A549 (cell line): ENCODE data around the gene RELN. TPM values are rescaled to one million over a fixed set of nuclear protein-coding genes. Genes with fewer than 3 reads are reported as not detected.

ENCODE experiments used
- ATAC-seq, 2 experiments: fragments of 200-7000 bp in 1 of 2; fragments of >200 bp in 1 of 2; cut with Nextera tagmentation in 1 of 2; cut with Tn5 transposase in 1 of 2; 3 replicates each; pipeline versions ENCODE4 v1.8.0 to v1.9.1; 2018 to 2020; ENCODE audit warnings: mild to moderate bottlenecking in 1 of 2, moderate library complexity in 1 of 2
- CTCF ChIA-PET: fragments of 300-600 bp; sonication (Branson Sonifier 250); formaldehyde crosslinking; extraction: SDS; loops from one replicate; lab custom pipeline; 2021; ENCODE audit warnings: antibody characterized with exemption, inconsistent platforms; lab: Yijun Ruan, JAX
- POLR2A ChIA-PET: fragments of 350-600 bp; formaldehyde crosslinking; extraction: SDS; loops from one replicate; lab custom pipeline; 2021; ENCODE audit warnings: antibody characterized with exemption, inconsistent platforms; lab: Yijun Ruan, JAX
- DNase-seq, 2 experiments: peaks; one replicate each; pipeline versions ENCODE4 v3.0.0 to v3.0.0-alpha.2; 2011 to 2016; ENCODE audit warnings: low read depth in 1 of 2, low spot score in 1 of 2
- FAIRE-seq: peaks from 2 replicates; lab custom pipeline; 2011; peaks lifted over from hg19 to GRCh38; lab: Jason Lieb, UNC
- H3K27ac ChIP-seq, 2 experiments: fragments of >200 bp; sonication (Bioruptor Twin); formaldehyde crosslinking; 3 replicates each; pipeline ENCODE4 v1.5.1; 2016 to 2017
- H3K4me1 ChIP-seq: fragments of >200 bp; sonication (Bioruptor Twin); formaldehyde crosslinking; 3 replicates; pipeline ENCODE4 v1.6.1; 2016
- H3K4me2 ChIP-seq: fragments of >200 bp; sonication (Bioruptor Twin); formaldehyde crosslinking; 3 replicates; pipeline ENCODE4 v1.6.1; 2016
- H3K4me3 ChIP-seq: fragments of >200 bp; sonication (Bioruptor Twin); formaldehyde crosslinking; 3 replicates; pipeline ENCODE4 v1.5.1; 2016
- H3K9me3 ChIP-seq: fragments of >200 bp; sonication (Bioruptor Twin); formaldehyde crosslinking; 3 replicates; pipeline ENCODE4 v1.6.1; 2016
- BCL3 ChIP-seq: fragments of >200 bp; sonication (Bioruptor Twin); formaldehyde crosslinking; IDR thresholded peaks from 3 replicates; pipeline ENCODE4 v1.6.1; 2016
- BHLHE40 ChIP-seq: IDR thresholded peaks from 2 replicates; pipeline ENCODE4 v1.6.1; 2012; ENCODE audit warnings: low read depth, low read length, inconsistent platforms
- CBX2 ChIP-seq: fragments of 200-600 bp; sonication (generic); IDR thresholded peaks from 2 replicates; pipeline ENCODE4 v1.6.1; 2016; ENCODE audit warnings: low read depth, mild to moderate bottlenecking, borderline replicate concordance
- CBX8 ChIP-seq: fragments of 200-600 bp; sonication (generic); IDR thresholded peaks from 2 replicates; pipeline ENCODE4 v1.6.1; 2016
- CEBPB ChIP-seq, 2 experiments: fragments of >200 bp in 1 of 2; sonication (Bioruptor Twin) in 1 of 2; formaldehyde crosslinking in 1 of 2; IDR thresholded peaks; 2 replicates each; pipeline ENCODE4 v1.6.1; 2012 to 2016
- E2F6 ChIP-seq: IDR thresholded peaks from 2 replicates; pipeline ENCODE4 v1.6.1; 2012; ENCODE audit warnings: low read depth, borderline replicate concordance
- EHMT2 ChIP-seq: fragments of 200-600 bp; sonication (generic); IDR thresholded peaks from 2 replicates; pipeline ENCODE4 v1.6.1; 2016; ENCODE audit warnings: antibody characterized with exemption, low read depth, mild to moderate bottlenecking, moderate library complexity
- EP300 ChIP-seq, 2 experiments: fragments of >200 bp; sonication (Bioruptor Twin); formaldehyde crosslinking; IDR thresholded peaks; 2 replicates in 1 of 2; 3 replicates in 1 of 2; pipeline ENCODE4 v1.6.1; 2016 to 2017
- HES2 ChIP-seq: fragments of >200 bp; sonication (Bioruptor Twin); formaldehyde crosslinking; IDR thresholded peaks from 2 replicates; pipeline ENCODE4 v1.6.1; 2016
- HOXA7 ChIP-seq: fragments of 250-450 bp; sonication (Bioruptor Pico); IDR thresholded peaks from 2 replicates; pipeline ENCODE4 v1.5.0; 2020; ENCODE audit warnings: mild to moderate bottlenecking, moderate library complexity
- HOXB13 ChIP-seq: fragments of 250-450 bp; sonication (Bioruptor Pico); IDR thresholded peaks from 2 replicates; pipeline ENCODE4 v1.5.0; 2020; ENCODE audit warnings: low read depth, mild to moderate bottlenecking, moderate library complexity
- HOXB5 ChIP-seq: fragments of 250-450 bp; sonication (Bioruptor Pico); IDR thresholded peaks from 2 replicates; pipeline ENCODE4 v1.5.0; 2020; ENCODE audit warnings: mild to moderate bottlenecking, moderate library complexity
- JUNB ChIP-seq: fragments of >200 bp; sonication (Bioruptor Twin); formaldehyde crosslinking; IDR thresholded peaks from 2 replicates; pipeline ENCODE4 v1.6.1; 2016
- KDM5A ChIP-seq: fragments of 200-600 bp; sonication (generic); IDR thresholded peaks from 2 replicates; pipeline ENCODE4 v1.6.1; 2016; ENCODE audit warnings: antibody characterized with exemption, mild to moderate bottlenecking
- MAX ChIP-seq: IDR thresholded peaks from 2 replicates; pipeline ENCODE4 v1.6.1; 2012
- MYC ChIP-seq: IDR thresholded peaks from 2 replicates; pipeline ENCODE4 v1.6.1; 2012; ENCODE audit warnings: mild to moderate bottlenecking, inconsistent platforms, low read length, improper control_type of control experiment, borderline replicate concordance
- NPAS2 ChIP-seq: fragments of 250-450 bp; sonication (Bioruptor Pico); IDR thresholded peaks from 2 replicates; pipeline ENCODE4 v1.8.0; 2022; ENCODE audit warnings: mild to moderate bottlenecking, moderate library complexity, borderline replicate concordance
- PHF8 ChIP-seq: fragments of 200-600 bp; sonication (generic); IDR thresholded peaks from 2 replicates; pipeline ENCODE4 v1.6.1; 2016; ENCODE audit warnings: low read depth, mild to moderate bottlenecking, antibody characterized with exemption, moderate library complexity, borderline replicate concordance
- POLR2AphosphoS2 ChIP-seq: conservative IDR thresholded peaks from 2 replicates; pipeline ENCODE4 v1.6.1; 2012; ENCODE audit warnings: low read length, improper control_type of control experiment, inconsistent platforms
- RAD21 ChIP-seq, 2 experiments: fragments of >200 bp in 1 of 2; sonication (Bioruptor Twin) in 1 of 2; formaldehyde crosslinking in 1 of 2; IDR thresholded peaks in 1 of 2; conservative IDR thresholded peaks in 1 of 2; 2 replicates in 1 of 2; 3 replicates in 1 of 2; pipeline ENCODE4 v1.6.1; 2012 to 2018; ENCODE audit warnings: inconsistent platforms in 1 of 2
- RARB ChIP-seq: fragments of 250-450 bp; sonication (Bioruptor Pico); IDR thresholded peaks from 2 replicates; pipeline ENCODE4 v1.8.0; 2021; ENCODE audit warnings: mild to moderate bottlenecking, moderate library complexity
- RFX5 ChIP-seq: fragments of 450-650 bp; IDR thresholded peaks from 2 replicates; pipeline ENCODE4 v1.7.1; 2014; ENCODE audit warnings: antibody characterized with exemption, mild to moderate bottlenecking, moderate library complexity
- SMC3 ChIP-seq: fragments of >200 bp; sonication (Bioruptor Twin); formaldehyde crosslinking; IDR thresholded peaks from 3 replicates; pipeline ENCODE4 v1.6.1; 2018; ENCODE audit warnings: inconsistent platforms
- SREBF2 ChIP-seq: fragments of 450-650 bp; IDR thresholded peaks from 2 replicates; pipeline ENCODE4 v1.6.1; 2014; ENCODE audit warnings: mild to moderate bottlenecking, moderate library complexity
- TFCP2L1 ChIP-seq: fragments of 250-450 bp; sonication (Bioruptor Pico); IDR thresholded peaks from 2 replicates; pipeline ENCODE4 v1.5.0; 2021; ENCODE audit warnings: mild to moderate bottlenecking
- TP53 ChIP-seq: fragments of 250-450 bp; sonication (Bioruptor Pico); IDR thresholded peaks from 2 replicates; pipeline ENCODE4 v1.5.0; 2021; ENCODE audit warnings: mild to moderate bottlenecking, moderate library complexity
- ZC3H11A ChIP-seq: fragments of 450-650 bp; IDR thresholded peaks from 2 replicates; pipeline ENCODE4 v1.6.1; 2014; ENCODE audit warnings: antibody characterized with exemption, mild to moderate bottlenecking
- ZFP36 ChIP-seq: fragments of 450-650 bp; IDR thresholded peaks from 2 replicates; pipeline ENCODE4 v1.6.1; 2014; ENCODE audit warnings: borderline replicate concordance; ENCODE audit not compliant: partially characterized antibody
- ZNF302 ChIP-seq: fragments of 250-450 bp; sonication (Bioruptor Pico); IDR thresholded peaks from 2 replicates; pipeline ENCODE4 v1.9.0; 2021; ENCODE audit warnings: inconsistent platforms, mild to moderate bottlenecking, moderate library complexity
- ZSCAN20 ChIP-seq: fragments of 250-450 bp; sonication (Bioruptor Pico); IDR thresholded peaks from 2 replicates; pipeline ENCODE4 v1.8.0; 2022; ENCODE audit warnings: mild to moderate bottlenecking, moderate library complexity
- WGBS: methylation state at CpG from one replicate; pipeline ENCODE4 v1.1.6; 2017; ENCODE audit errors: missing lambda C conversion rate; 5-methylcytosine and 5-hydroxymethylcytosine counted together
- polyA plus RNA-seq, 4 experiments: library from polyadenylated mRNA; depleted of rRNA in 3 of 4; stranded (reverse); fragments of >200 nt; fragmentation: RNase III in 1 of 4; extraction: RNeasy Plus Mini Kit Qiagen cat#74134 plus additional on column Dnase treatment in 1 of 4; gene quantifications; 2 replicates in 3 of 4; 3 replicates in 1 of 4; pipeline ENCODE4 v1.2.3, GENCODE V29; 2011 to 2017

RELN gene
- polyA plus RNA-seq, 2 of the 4 experiments (the other 2 are of a cell fraction) = not detected

GRCh38 chr7:103711413-103711812 lies 278.0 kb downstream of the RELN start:
- ATAC-seq = no peak
- Histone ChIP-seq H3K4me2 (no peak overlapping the region), H3K27ac (no peak overlapping the region), H3K4me1 (no peaks in the 10 kb centered on the region), H3K9me3 (no peaks in the 10 kb centered on the region), H3K4me3 (no peak overlapping the region)
- FAIRE-seq = no peak
- DNase-seq = no peak
- 12% methylated on average over 4 of the region's 4 CpGs for WGBS
- TF ChIP-seq ZC3H11A = no peak
- no peak for TF ChIP-seq RFX5
- TF ChIP-seq POLR2AphosphoS2 = no peak
- TF ChIP-seq NPAS2 = no peak
- TF ChIP-seq RARB (CRISPR knock-in tag) = no peak
- TF ChIP-seq EP300 (IDR thresholded peaks at IDR 0.05) = no peak
- TF ChIP-seq CBX2 = no peak
- no peak for TF ChIP-seq CEBPB (IDR thresholded peaks at IDR 0.05)
- no peak for TF ChIP-seq SREBF2
- no peak for TF ChIP-seq EHMT2
- no peak for TF ChIP-seq MYC
- no peak for TF ChIP-seq KDM5A
- TF ChIP-seq BHLHE40 = no peak
- ChIA-PET POLR2A (no interaction called here), CTCF (no interaction called here)

- no peak for FAIRE-seq
- Histone ChIP-seq H3K4me3 (no peak overlapping the region), H3K4me1 (no peaks in the 10 kb centered on the region), H3K4me2 (no peak overlapping the region)
- 9% methylated on average over 2 of the region's 2 CpGs for WGBS
- no peak for TF ChIP-seq BHLHE40
- TF ChIP-seq HOXB5 (CRISPR knock-in tag) = no peak
- no peak for TF ChIP-seq E2F6
- TF ChIP-seq HES2 = no peak
- no peak for TF ChIP-seq CEBPB (IDR thresholded peaks at IDR 0.05)
- TF ChIP-seq RFX5 = no peak
- TF ChIP-seq RARB (CRISPR knock-in tag) = no peak
- TF ChIP-seq KDM5A = no peak
- TF ChIP-seq HOXB13 = no peak
- TF ChIP-seq PHF8 = no peak
- TF ChIP-seq, all 56 proteins: peak for 0
- no peak for ATAC-seq
- no peak for DNase-seq
- ChIA-PET CTCF (no interaction called here), POLR2A (no interaction called here)
- Histone ChIP-seq H3K9me3 (no peaks in the 10 kb centered on the region), H3K27ac (no peak overlapping the region)
These were observed 279.2 kb downstream of the RELN start for GRCh38 chr7:103710247-103710646.

GRCh38 chr7:103706805-103707204 lies 282.7 kb downstream of the RELN start:
- no peaks in the 10 kb centered on the region for H3K4me1 ChIP-seq
- no peak for TF ChIP-seq ZC3H11A
- no peak for TF ChIP-seq JUNB
- TF ChIP-seq CBX8 = no peak
- no peak for TF ChIP-seq RAD21 (conservative IDR thresholded peaks at IDR 0.05 in 1 of 2, IDR thresholded peaks at IDR 0.05 in 1 of 2)
- TF ChIP-seq ZNF302 (CRISPR knock-in tag) = no peak
- no peak for TF ChIP-seq RFX5
- no peak for TF ChIP-seq HOXB13
- DNase-seq = no peak
- CTCF ChIA-PET = no interaction called here
- POLR2A ChIA-PET = no interaction called here
- H3K27ac ChIP-seq = no peak overlapping the region
- ATAC-seq = no peak
- 3% methylated on average over 1 of the region's 1 CpG for WGBS
- no peak overlapping the region for H3K4me2 ChIP-seq
- H3K9me3 ChIP-seq = no peaks in the 10 kb centered on the region
- no peak for FAIRE-seq
- H3K4me3 ChIP-seq = no peak overlapping the region

GRCh38 chr7:103705542-103705941 lies 283.9 kb downstream of the RELN start:
- H3K4me1 ChIP-seq = no peaks in the 10 kb centered on the region
- FAIRE-seq (no peak), ATAC-seq (no peak), DNase-seq (no peak)
- CTCF ChIA-PET = no interaction called here
- H3K4me3 ChIP-seq = no peak overlapping the region
- 44% methylated on average over 3 of the region's 3 CpGs for WGBS
- H3K9me3 ChIP-seq = no peaks in the 10 kb centered on the region
- POLR2A ChIA-PET = no interaction called here
- H3K4me2 ChIP-seq = no peak overlapping the region
- no peak overlapping the region for H3K27ac ChIP-seq
- TF ChIP-seq RFX5 (no peak), TFCP2L1 (CRISPR knock-in tag) (no peak), SMC3 (no peak), ZFP36 (no peak), CBX2 (no peak), MYC (no peak), BCL3 (no peak), MAX (no peak), TP53 (CRISPR knock-in tag) (no peak), RAD21 (conservative IDR thresholded peaks at IDR 0.05 in 1 of 2, IDR thresholded peaks at IDR 0.05 in 1 of 2) (no peak), JUNB (no peak), EP300 (IDR thresholded peaks at IDR 0.05) (no peak), HOXA7 (CRISPR knock-in tag) (no peak), ZSCAN20 (CRISPR knock-in tag) (no peak)
